NCI-H446 (cell line): ENCODE results near the gene PEX26.
"Not testable (repeated sequence)": the region's sequence is repeated elsewhere in the genome, so short reads cannot be mapped to it uniquely, and the experiment has no call there.

Source experiments
- DNase-seq, 2 experiments: peaks; one replicate each; lab custom pipeline; 2025; lab: John Stamatoyannopoulos, UW

Gene PEX26

GRCh38 chr22:18056807-18057474 lies 20.8 kb upstream of the PEX26 start:
- DNase-seq = no peak

GRCh38 chr22:18057568-18058209 lies 20.1 kb upstream of the PEX26 start:
- peak; percentile 51 to 90 for DNase-seq

- no peak for DNase-seq
These were observed 19.3 kb upstream of the PEX26 start for GRCh38 chr22:18058371-18059093.

- no peak for DNase-seq
These were observed 18.7 kb upstream of the PEX26 start for GRCh38 chr22:18059094-18059417.

- no peak for DNase-seq
These were observed 18.3 kb upstream of the PEX26 start for GRCh38 chr22:18059473-18059872.

- no peak for DNase-seq
These were observed 17.8 kb upstream of the PEX26 start for GRCh38 chr22:18059991-18060390.

- no peak for DNase-seq
These were observed 16.9 kb upstream of the PEX26 start for GRCh38 chr22:18060646-18061620.

GRCh38 chr22:18062421-18062820 lies 15.4 kb upstream of the PEX26 start:
- DNase-seq = no peak

- DNase-seq = no peak
These were observed 14.5 kb upstream of the PEX26 start for GRCh38 chr22:18063306-18063705.

GRCh38 chr22:18063715-18064114 lies 14.1 kb upstream of the PEX26 start:
- not testable (repeated sequence) for DNase-seq

GRCh38 chr22:18064636-18065035 lies 13.2 kb upstream of the PEX26 start:
- DNase-seq = no peak

GRCh38 chr22:18065256-18065655 lies 12.5 kb upstream of the PEX26 start:
- DNase-seq = no peak

GRCh38 chr22:18066181-18066859 lies 11.5 kb upstream of the PEX26 start:
- no peak for DNase-seq

- DNase-seq = no peak
These were observed 10.7 kb upstream of the PEX26 start for GRCh38 chr22:18067121-18067520.

GRCh38 chr22:18067548-18068341 lies 10.0 kb upstream of the PEX26 start:
- DNase-seq = no peak

- DNase-seq = no peak
These were observed 9.3 kb upstream of the PEX26 start for GRCh38 chr22:18068381-18068988.

GRCh38 chr22:18069041-18069440 lies 8.7 kb upstream of the PEX26 start:
- no peak for DNase-seq

GRCh38 chr22:18070041-18070440 lies 7.7 kb upstream of the PEX26 start:
- DNase-seq = no peak

GRCh38 chr22:18070556-18071306 lies 7.1 kb upstream of the PEX26 start:
- DNase-seq = no peak
